HepG2 (cell line): Measurements from ENCODE around the gene CACNA1D. TPM values are rescaled to one million over a fixed set of nuclear protein-coding genes. Genes with fewer than 3 reads are reported as not detected.
"Not testable (repeated sequence)": the region's sequence is repeated elsewhere in the genome, so short reads cannot be mapped to it uniquely, and the experiment has no call there.

Experiments used
- ATAC-seq: fragments of 200-7000 bp; cut with Tn5 transposase; 3 replicates; pipeline ENCODE4 v1.9.1; 2020; ENCODE audit warnings: mild to moderate bottlenecking, moderate library complexity
- BruUV-seq: library from RNA; stranded (reverse); fragments of 400-500 nt; replicated peaks from 2 replicates; lab custom pipeline; 2021; lab: Mats Ljungman, UMichigan
- CTCF ChIA-PET: fragments of 300-600 bp; formaldehyde crosslinking; extraction: SDS; loops from one replicate; lab custom pipeline; 2021; ENCODE audit warnings: low total read pairs, inconsistent platforms, low intra/inter-chr PET ratio; lab: Yijun Ruan, JAX
- POLR2A ChIA-PET: fragments of 350-600 bp; sonication (Branson Sonifier 250); formaldehyde crosslinking; loops from one replicate; lab custom pipeline; 2020; ENCODE audit warnings: antibody characterized with exemption, inconsistent platforms; lab: Yijun Ruan, JAX
- DNase-seq: peaks from one replicate; pipeline ENCODE4 v3.0.0-alpha.2; 2015; ENCODE audit warnings: low spot score
- FAIRE-seq: peaks from 3 replicates; lab custom pipeline; 2011; peaks lifted over from hg19 to GRCh38; lab: Jason Lieb, UNC
- H2AFZ ChIP-seq: one replicate; pipeline ENCODE4 v1.6.1; 2011; ENCODE audit warnings: low read length, inconsistent platforms
- H3K27ac ChIP-seq: fragments of 300-600 bp; 3 replicates; pipeline ENCODE4 v1.8.0; 2011; ENCODE audit warnings: mixed run types, mild to moderate bottlenecking, mixed read lengths, low read length, inconsistent platforms; ENCODE audit not compliant: insufficient read depth; ENCODE audit errors: extremely low read length
- H3K27me3 ChIP-seq, 2 experiments: fragments of 200-600 bp in 1 of 2; 2 replicates in 1 of 2; 3 replicates in 1 of 2; pipeline versions ENCODE4 v1.6.0 to v1.8.0; 2011; ENCODE audit warnings: low read length in 2 of 2, mild to moderate bottlenecking in 2 of 2, moderate library complexity in 2 of 2, inconsistent platforms in 1 of 2; ENCODE audit not compliant: insufficient read depth in 2 of 2, control insufficient read depth in 1 of 2
- H3K36me3 ChIP-seq, 2 experiments: fragments of 200-600 bp in 1 of 2; replicated peaks in 1 of 2; 2 replicates in 1 of 2; 3 replicates in 1 of 2; pipeline versions ENCODE4 v1.5.1 to v1.8.0; 2011; ENCODE audit warnings: low read length in 2 of 2, inconsistent platforms in 1 of 2; ENCODE audit not compliant: insufficient read depth in 2 of 2, control insufficient read depth in 1 of 2
- H3K4me1 ChIP-seq: 2 replicates; pipeline ENCODE4 v1.5.1; 2012; ENCODE audit warnings: low read length, inconsistent platforms; ENCODE audit not compliant: insufficient read depth
- H3K4me2 ChIP-seq: 2 replicates; pipeline ENCODE4 v1.6.0; 2011; ENCODE audit warnings: low read depth, low read length, inconsistent platforms
- H3K4me3 ChIP-seq, 3 experiments: fragments of 200-600 bp in 1 of 3; sonication (generic), shearing (Covaris generic) in 1 of 3; replicated peaks in 1 of 3; 2 replicates each; pipeline ENCODE4 v1.5.1; 2011 to 2016; ENCODE audit warnings: low read length in 3 of 3, inconsistent platforms in 2 of 3, low read depth in 2 of 3, mild to moderate bottlenecking in 2 of 3, control low read depth in 1 of 3, mixed read lengths in 1 of 3; ENCODE audit not compliant: insufficient read depth in 1 of 3
- H3K79me2 ChIP-seq: one replicate; pipeline ENCODE4 v1.6.1; 2011; ENCODE audit warnings: low read length, inconsistent platforms; ENCODE audit not compliant: insufficient read depth
- H3K9ac ChIP-seq: 2 replicates; pipeline ENCODE4 v1.6.0; 2011; ENCODE audit warnings: mild to moderate bottlenecking, low read depth, low read length, inconsistent platforms; ENCODE audit not compliant: insufficient read depth
- H3K9me3 ChIP-seq: 2 replicates; pipeline ENCODE4 v1.5.1; 2012; ENCODE audit warnings: mild to moderate bottlenecking, low read length
- H4K20me1 ChIP-seq: 2 replicates; pipeline ENCODE4 v1.6.0; 2011; ENCODE audit warnings: inconsistent platforms, mild to moderate bottlenecking, low read length, moderate library complexity; ENCODE audit not compliant: insufficient read depth
- CHD4 ChIP-seq: fragments of 200-600 bp; sonication (generic); IDR thresholded peaks from 2 replicates; pipeline ENCODE4 v1.7.0; 2017; ENCODE audit warnings: mild to moderate bottlenecking, low read length, borderline replicate concordance
- HDAC1 ChIP-seq: sonication (generic); formaldehyde crosslinking; IDR thresholded peaks from 2 replicates; pipeline ENCODE4 v1.5.1; 2020; ENCODE audit warnings: mild to moderate bottlenecking, missing genetic modification reagents
- LCORL ChIP-seq, 2 experiments: fragments of 450-650 bp in 1 of 2; sonication (generic) in 1 of 2; formaldehyde crosslinking in 1 of 2; IDR thresholded peaks; 2 replicates each; pipeline versions ENCODE4 v1.5.0 to v1.6.1; 2017 to 2020; ENCODE audit warnings: antibody characterized with exemption in 1 of 2, missing genetic modification reagents in 1 of 2
- SOX5 ChIP-seq: IDR thresholded peaks from 2 replicates; pipeline ENCODE4 v1.6.1; 2016; ENCODE audit warnings: borderline replicate concordance
- ZFP90 ChIP-seq: sonication (generic); formaldehyde crosslinking; IDR thresholded peaks from 2 replicates; pipeline ENCODE4 v1.8.0; 2022; ENCODE audit warnings: missing genetic modification reagents, mild to moderate bottlenecking, inconsistent platforms, borderline replicate concordance
- ZNF646 ChIP-seq: sonication (generic); formaldehyde crosslinking; IDR thresholded peaks from 2 replicates; pipeline ENCODE4 v1.9.0; 2021; ENCODE audit warnings: mild to moderate bottlenecking, missing genetic modification reagents
- ZNF770 ChIP-seq: sonication (generic); formaldehyde crosslinking; IDR thresholded peaks from 2 replicates; pipeline ENCODE4 v1.5.0; 2020; ENCODE audit warnings: mild to moderate bottlenecking, missing genetic modification reagents
- WGBS: methylation state at CpG from one replicate; pipeline ENCODE4 v1.1.6; 2017; ENCODE audit warnings: low lambda C conversion rate; 5-methylcytosine and 5-hydroxymethylcytosine counted together
- in situ Hi-C: cut with HindIII; loops from 2 replicates; pipeline ENCODE4 v1.10.0; 2017; ENCODE audit warnings: low pct_unique_long_range_greater_than_20kb; ENCODE audit not compliant: extremely low pct_ligation_motif_present
- intact Hi-C: fragments of 100-400 bp; cut with micrococcal nuclease; formaldehyde crosslinking; loops from one replicate; pipeline ENCODE4 v1.10.0; 2022; ENCODE audit not compliant: unreplicated experiment
- polyA plus RNA-seq, 8 experiments: library from polyadenylated mRNA; depleted of rRNA in 3 of 8; stranded (reverse) in 7 of 8; unstranded in 1 of 8; fragments of >200 nt; fragmentation: Illumina TruSeq in 4 of 8; extraction: Trizol in 4 of 8; gene quantifications; 2 replicates each; pipeline versions ENCODE4 v1.2.1 to v1.2.3, GENCODE V29; 2011 to 2016; ENCODE audit warnings: low read depth in 4 of 8, missing spikeins in 1 of 8, mixed read lengths in 1 of 8; ENCODE audit not compliant: insufficient read depth in 1 of 8
- total RNA-seq, 5 experiments: library from RNA; depleted of rRNA; stranded (reverse); fragments of >200 nt; fragmentation: Illumina TruSeq; extraction: Trizol; gene quantifications; 2 replicates each; pipeline ENCODE4 v1.2.3, GENCODE V29; 2016; ENCODE audit warnings: low read depth in 1 of 5

CACNA1D gene
- total and polyA plus RNA-seq, 2 of the 13 experiments (the other 11 are each of a cell fraction or from before 2014, with no cell fraction given), result 0.26 to 0.38 TPM

- Histone ChIP-seq H3K4me1 (peaks cover 54% of the 10 kb centered on the region), H3K27ac (peak overlapping the region; percentile 95), H3K4me2 (peak overlapping the region; percentile 83), H3K9ac (peak overlapping the region; percentile 52)
- WGBS, result 48% methylated on average over 1 of the region's 1 CpG
- H3K4me3 ChIP-seq, CTCF ChIA-PET, FAIRE-seq, H4K20me1 ChIP-seq, H3K9me3 ChIP-seq, H3K27me3 ChIP-seq, H3K36me3 ChIP-seq, in situ Hi-C loops, BruUV-seq, DNase-seq, ATAC-seq, H3K79me2 ChIP-seq: not testable (repeated sequence)
- intact Hi-C loops, result loop anchor here (2.0 kb wide), 1 partner anchor 21 kb away; no protein-coding TSS in a partner anchor
- POLR2A ChIA-PET, result interaction anchor here (0.7 to 3.3 kb wide), 6 partner anchors 12 to 367 kb away, joined by 3 to 23 read pairs (median 8); partner anchors contain the start of genes CACNA1D and DCP1A
- TF ChIP-seq CHD4 (peak; percentile 12; the same call in 1 of the 2 replicates), ZNF770 (peak; percentile 97), ZFP90 (CRISPR knock-in tag) (0 out of 2 replicates have a peak, but pooled peaks have one; percentile 5)
- TF ChIP-seq, all 625 proteins: peak for 3; not testable (repeated sequence) for 622
- not testable (repeated sequence) for H2AFZ ChIP-seq
Measured at GRCh38 chr3:53477689-53478088, 16.7 kb upstream of the CACNA1D start.

GRCh38 chr3:53478166-53478830 lies 16.1 kb upstream of the CACNA1D start:
- H3K36me3 ChIP-seq, result no peaks in the 10 kb centered on the region
- ATAC-seq (peak; percentile 93), DNase-seq (peak; percentile 98), FAIRE-seq (peak; percentile 100)
- POLR2A ChIA-PET, result interaction anchor here (0.6 to 3.3 kb wide), 10 partner anchors 11 to 366 kb away, joined by 3 to 23 read pairs (median 4); partner anchors contain the start of genes CACNA1D and DCP1A
- no peaks in the 10 kb centered on the region for H4K20me1 ChIP-seq
- no peaks in the 10 kb centered on the region for H3K9me3 ChIP-seq
- peak overlapping the region; percentile 83 for H3K4me2 ChIP-seq
- H3K4me1 ChIP-seq, result peaks cover 48% of the 10 kb centered on the region
- no TSS peak for BruUV-seq
- H3K27me3 ChIP-seq, result no peaks in the 10 kb centered on the region
- H3K27ac ChIP-seq, result peak overlapping the region; percentile 95
- CTCF ChIA-PET, result no interaction called here
- H3K79me2 ChIP-seq, result no peaks in the 10 kb centered on the region
- in situ Hi-C loops (no loop called here), intact Hi-C loops (loop anchor here (2.0 kb wide), 1 partner anchor 21 kb away; no protein-coding TSS in a partner anchor)
- WGBS, result 0% methylated on average over 1 of the region's 1 CpG
- H2AFZ ChIP-seq, result no peak overlapping the region
- H3K9ac ChIP-seq, result peak overlapping the region; percentile 70
- H3K4me3 ChIP-seq, result peak overlapping the region in 2 of 3 experiments; percentile 26 to 61; a peak in 3 of 6 replicates
- peak; percentile 64 for TF ChIP-seq HDAC1 (CRISPR knock-in tag)
- peak; percentile 71 for TF ChIP-seq LCORL (IDR thresholded peaks at IDR 0.05)
- TF ChIP-seq LCORL (CRISPR knock-in tag; IDR thresholded peaks at IDR 0.05), result peak; percentile 52
- no peak for TF ChIP-seq ZNF646
- TF ChIP-seq SOX5, result peak; percentile 94
